Measurements from ENCODE around the gene OTOS. TPM values are rescaled to one million over a fixed set of nuclear protein-coding genes. Genes with fewer than 3 reads are reported as not detected.

Gene OTOS
- total and polyA plus RNA-seq, 2 of the 13 experiments (the other 11 are each of a cell fraction or from before 2014, with no cell fraction given): not detected

DNA sequence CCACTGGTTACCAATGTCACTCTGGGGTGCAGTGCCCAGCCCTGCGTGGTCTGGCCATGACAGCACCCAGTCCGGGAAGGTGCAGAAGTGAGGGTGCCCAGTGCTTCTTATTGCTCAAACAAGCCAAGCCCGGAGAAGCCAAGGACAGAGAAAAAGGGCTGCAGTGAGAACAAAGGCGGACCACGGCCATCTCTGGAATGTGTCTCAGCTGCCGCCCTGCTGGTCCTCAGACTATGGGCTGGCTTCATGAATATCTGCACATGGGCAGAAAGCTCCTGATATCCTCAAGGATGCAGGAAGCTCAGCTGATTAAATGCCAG is 33.0 kb downstream of the OTOS start:
- Histone ChIP-seq H4K20me1 (ENCODE audit: insufficient read depth, low read length) (no peaks in the 10 kb centered on the region), H3K9ac (ENCODE audit: insufficient read depth, low read depth, low read length) (no peak overlapping the region), H3K36me3 (replicated peaks in 1 of 2; ENCODE audit: control insufficient read depth in 1 of 2, insufficient read depth in 2 of 2, low read length in 2 of 2) (no peaks in the 10 kb centered on the region), H3K27me3 (ENCODE audit: control insufficient read depth in 1 of 2, insufficient read depth in 2 of 2, low read length in 2 of 2) (peaks cover 8 to 55% of the 10 kb centered on the region in 2 experiments), H3K4me3 (replicated peaks in 1 of 3; ENCODE audit: insufficient read depth in 1 of 3, low read depth in 2 of 3, low read length in 3 of 3) (no peak overlapping the region), H2AFZ (ENCODE audit: low read length) (no peak overlapping the region), H3K4me1 (ENCODE audit: insufficient read depth, low read length) (no peaks in the 10 kb centered on the region), H3K9me3 (ENCODE audit: low read length) (no peaks in the 10 kb centered on the region), H3K4me2 (ENCODE audit: low read depth, low read length) (no peak overlapping the region), H3K79me2 (ENCODE audit: insufficient read depth, low read length) (no peaks in the 10 kb centered on the region), H3K27ac (ENCODE audit: extremely low read length, insufficient read depth, low read length) (no peak overlapping the region)
- in situ Hi-C loops (cut with HindIII; ENCODE audit: extremely low pct_ligation_motif_present, low pct_unique_long_range_greater_than_20kb): no loop called here
- WGBS (ENCODE audit: low lambda C conversion rate): 17% methylated on average over 6 of the region's 6 CpGs
- ATAC-seq (no peak; the same call in 1 of the 3 replicates), FAIRE-seq (no peak), DNase-seq (ENCODE audit: low spot score) (no peak)
- no peak for TF ChIP-seq ZNF484 (CRISPR knock-in tag; IDR thresholded peaks at IDR 0.05; ENCODE audit: borderline replicate concordance, low read depth)
- no peak for TF ChIP-seq AHR (CRISPR knock-in tag; IDR thresholded peaks at IDR 0.05)
- TF ChIP-seq SMARCE1 (IDR thresholded peaks at IDR 0.05; ENCODE audit: borderline replicate concordance): no peak
- TF ChIP-seq ZNF224 (CRISPR knock-in tag; IDR thresholded peaks at IDR 0.05): no peak
- TF ChIP-seq KMT2B (CRISPR knock-in tag; IDR thresholded peaks at IDR 0.05): no peak
- TF ChIP-seq ZNF740 (CRISPR knock-in tag; IDR thresholded peaks at IDR 0.05): no peak
- no peak for TF ChIP-seq IRF9 (CRISPR knock-in tag; IDR thresholded peaks at IDR 0.05; ENCODE audit: borderline replicate concordance)
- TF ChIP-seq, protein P1, sequence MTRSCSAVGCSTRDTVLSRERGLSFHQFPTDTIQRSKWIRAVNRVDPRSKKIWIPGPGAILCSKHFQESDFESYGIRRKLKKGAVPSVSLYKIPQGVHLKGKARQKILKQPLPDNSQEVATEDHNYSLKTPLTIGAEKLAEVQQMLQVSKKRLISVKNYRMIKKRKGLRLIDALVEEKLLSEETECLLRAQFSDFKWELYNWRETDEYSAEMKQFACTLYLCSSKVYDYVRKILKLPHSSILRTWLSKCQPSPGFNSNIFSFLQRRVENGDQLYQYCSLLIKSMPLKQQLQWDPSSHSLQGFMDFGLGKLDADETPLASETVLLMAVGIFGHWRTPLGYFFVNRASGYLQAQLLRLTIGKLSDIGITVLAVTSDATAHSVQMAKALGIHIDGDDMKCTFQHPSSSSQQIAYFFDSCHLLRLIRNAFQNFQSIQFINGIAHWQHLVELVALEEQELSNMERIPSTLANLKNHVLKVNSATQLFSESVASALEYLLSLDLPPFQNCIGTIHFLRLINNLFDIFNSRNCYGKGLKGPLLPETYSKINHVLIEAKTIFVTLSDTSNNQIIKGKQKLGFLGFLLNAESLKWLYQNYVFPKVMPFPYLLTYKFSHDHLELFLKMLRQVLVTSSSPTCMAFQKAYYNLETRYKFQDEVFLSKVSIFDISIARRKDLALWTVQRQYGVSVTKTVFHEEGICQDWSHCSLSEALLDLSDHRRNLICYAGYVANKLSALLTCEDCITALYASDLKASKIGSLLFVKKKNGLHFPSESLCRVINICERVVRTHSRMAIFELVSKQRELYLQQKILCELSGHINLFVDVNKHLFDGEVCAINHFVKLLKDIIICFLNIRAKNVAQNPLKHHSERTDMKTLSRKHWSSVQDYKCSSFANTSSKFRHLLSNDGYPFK (CRISPR knock-in tag; IDR thresholded peaks at IDR 0.05; ENCODE audit: borderline replicate concordance): no peak
- TF ChIP-seq ZBTB2 (CRISPR knock-in tag; IDR thresholded peaks at IDR 0.05; ENCODE audit: low read depth): no peak
- no peak for TF ChIP-seq MNT (IDR thresholded peaks at IDR 0.05)
- no peak for TF ChIP-seq ZNF441 (CRISPR knock-in tag; IDR thresholded peaks at IDR 0.05; ENCODE audit: borderline replicate concordance)
- TF ChIP-seq MED13 (CRISPR knock-in tag; IDR thresholded peaks at IDR 0.05): no peak
- TF ChIP-seq, protein P2, sequence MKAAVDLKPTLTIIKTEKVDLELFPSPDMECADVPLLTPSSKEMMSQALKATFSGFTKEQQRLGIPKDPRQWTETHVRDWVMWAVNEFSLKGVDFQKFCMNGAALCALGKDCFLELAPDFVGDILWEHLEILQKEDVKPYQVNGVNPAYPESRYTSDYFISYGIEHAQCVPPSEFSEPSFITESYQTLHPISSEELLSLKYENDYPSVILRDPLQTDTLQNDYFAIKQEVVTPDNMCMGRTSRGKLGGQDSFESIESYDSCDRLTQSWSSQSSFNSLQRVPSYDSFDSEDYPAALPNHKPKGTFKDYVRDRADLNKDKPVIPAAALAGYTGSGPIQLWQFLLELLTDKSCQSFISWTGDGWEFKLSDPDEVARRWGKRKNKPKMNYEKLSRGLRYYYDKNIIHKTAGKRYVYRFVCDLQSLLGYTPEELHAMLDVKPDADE (CRISPR knock-in tag; IDR thresholded peaks at IDR 0.05): no peak
- no peak for TF ChIP-seq ZNF160 (CRISPR knock-in tag; IDR thresholded peaks at IDR 0.05)
- intact Hi-C loops (cut with micrococcal nuclease; ENCODE audit: unreplicated experiment): no loop called here
- CTCF ChIA-PET (ENCODE audit: low intra/inter-chr PET ratio, low total read pairs): no interaction called here
- no TSS peak for BruUV-seq (replicated peaks)
- POLR2A ChIA-PET: no interaction called here
